Neural cell (in vitro differentiated cells): ENCODE data around the gene PRKG1. TPM values are rescaled to one million over a fixed set of nuclear protein-coding genes. Genes with fewer than 3 reads are reported as not detected.

Experiments
- H2AFZ ChIP-seq: fragments of 200-600, 300-800 bp; sonication (generic), shearing (Covaris generic); 2 replicates; pipeline ENCODE4 v1.6.0; 2014; ENCODE audit warnings: low read depth, mild to moderate bottlenecking, antibody characterized with exemption, low read length, moderate library complexity
- H3F3A ChIP-seq: fragments of 200-600 bp; shearing (Covaris generic); 2 replicates; pipeline ENCODE4 v1.6.1; 2016; ENCODE audit warnings: mild to moderate bottlenecking, moderate library complexity, mixed read lengths, antibody characterized with exemption, low read length; ENCODE audit not compliant: insufficient read depth, poor library complexity, severe bottlenecking
- H3K27ac ChIP-seq: fragments of 200-600, 300-800 bp; sonication (generic), shearing (Covaris generic); 2 replicates; pipeline ENCODE4 v1.5.1; 2014; ENCODE audit warnings: mild to moderate bottlenecking, low read length, moderate library complexity
- H3K27me3 ChIP-seq: fragments of 300-800, 200-600 bp; sonication (generic), shearing (Covaris generic); 2 replicates; pipeline ENCODE4 v1.6.0; 2014; ENCODE audit warnings: mild to moderate bottlenecking, low read depth, low read length, moderate library complexity; ENCODE audit not compliant: insufficient read depth
- H3K36me3 ChIP-seq: fragments of 300-800, 200-600 bp; sonication (generic), shearing (Covaris generic); 2 replicates; pipeline ENCODE4 v1.5.1; 2014; ENCODE audit warnings: mild to moderate bottlenecking, antibody characterized with exemption, low read length, moderate library complexity; ENCODE audit not compliant: insufficient read depth
- H3K4me2 ChIP-seq: fragments of 300-800, 200-600 bp; sonication (generic), shearing (Covaris generic); 2 replicates; pipeline ENCODE4 v1.6.0; 2014; ENCODE audit warnings: mild to moderate bottlenecking, low read length
- H3K4me3 ChIP-seq: fragments of 300-800, 200-600 bp; sonication (generic), shearing (Covaris generic); 2 replicates; pipeline ENCODE4 v1.5.1; 2014; ENCODE audit warnings: mild to moderate bottlenecking, low read length, moderate library complexity
- H3K79me2 ChIP-seq: fragments of 200-600 bp; shearing (Covaris generic); replicated peaks from 2 replicates; pipeline ENCODE4 v1.6.0; 2014; ENCODE audit warnings: mild to moderate bottlenecking, low read length, moderate library complexity; ENCODE audit not compliant: insufficient read depth
- H3K9ac ChIP-seq: fragments of 300-800, 200-600 bp; sonication (generic), shearing (Covaris generic); 2 replicates; pipeline ENCODE4 v1.6.1; 2016; ENCODE audit warnings: mild to moderate bottlenecking, low read length, mixed read lengths
- H3K9me2 ChIP-seq: fragments of 200-600 bp; shearing (Covaris generic); 2 replicates; pipeline ENCODE4 v1.6.1; 2016; ENCODE audit warnings: mild to moderate bottlenecking, low read length, mixed read lengths; ENCODE audit not compliant: insufficient read depth
- H3K9me3 ChIP-seq: fragments of 200-600, 300-800 bp; sonication (generic), shearing (Covaris generic); 2 replicates; pipeline ENCODE4 v1.6.1; 2016; ENCODE audit warnings: mild to moderate bottlenecking, mixed run types, low read length, moderate library complexity, mixed read lengths
- H4K20me1 ChIP-seq: fragments of 200-600 bp; shearing (Covaris generic); 2 replicates; pipeline ENCODE4 v1.6.1; 2016; ENCODE audit warnings: mild to moderate bottlenecking, mixed run types; ENCODE audit not compliant: insufficient read depth
- CTCF ChIP-seq: fragments of 450-650 bp; IDR thresholded peaks from 2 replicates; pipeline ENCODE4 v1.5.1; 2014; ENCODE audit warnings: antibody characterized with exemption, mild to moderate bottlenecking, moderate library complexity; ENCODE audit not compliant: poor library complexity, severe bottlenecking
- EP300 ChIP-seq: fragments of 450-650 bp; conservative IDR thresholded peaks from 2 replicates; pipeline ENCODE4 v1.6.1; 2014; ENCODE audit warnings: antibody characterized with exemption, mild to moderate bottlenecking, moderate library complexity; ENCODE audit not compliant: poor library complexity, severe bottlenecking
- MXI1 ChIP-seq: fragments of 450-650 bp; conservative IDR thresholded peaks from 2 replicates; pipeline ENCODE4 v1.6.1; 2014; ENCODE audit warnings: antibody characterized with exemption, mild to moderate bottlenecking; ENCODE audit not compliant: poor library complexity, severe bottlenecking
- POLR2AphosphoS5 ChIP-seq: IDR thresholded peaks from 2 replicates; pipeline ENCODE4 v1.6.1; 2012
- RAD21 ChIP-seq: fragments of 450-650 bp; conservative IDR thresholded peaks from 2 replicates; pipeline ENCODE4 v1.6.1; 2014; ENCODE audit warnings: antibody characterized with exemption, mild to moderate bottlenecking, moderate library complexity
- REST ChIP-seq: IDR thresholded peaks from 2 replicates; pipeline ENCODE4 v1.6.1; 2012; ENCODE audit warnings: borderline replicate concordance
- SMC3 ChIP-seq: fragments of 450-650 bp; conservative IDR thresholded peaks from 2 replicates; pipeline ENCODE4 v1.6.1; 2014; ENCODE audit warnings: antibody characterized with exemption, mild to moderate bottlenecking, moderate library complexity; ENCODE audit not compliant: poor library complexity
- TAF1 ChIP-seq: IDR thresholded peaks from 2 replicates; pipeline ENCODE4 v1.6.1; 2012; ENCODE audit warnings: low read depth
- polyA plus RNA-seq: library from polyadenylated mRNA; depleted of rRNA; stranded (reverse); fragments of >200 nt; gene quantifications from 2 replicates; pipeline ENCODE4 v1.2.3, GENCODE V29; 2014

The PRKG1 gene
- polyA plus RNA-seq, 1 donor from 2014 or later = 2.2 TPM

- Histone ChIP-seq H3K36me3 (no peaks in the 10 kb centered on the region), H3K9me3 (no peaks in the 10 kb centered on the region), H4K20me1 (no peaks in the 10 kb centered on the region), H3K4me3 (no peak overlapping the region), H3K9me2 (no peaks in the 10 kb centered on the region), H3K27me3 (no peaks in the 10 kb centered on the region), H3F3A (no peaks in the 10 kb centered on the region), H3K9ac (no peak overlapping the region), H3K27ac (no peak overlapping the region), H2AFZ (no peak overlapping the region), H3K79me2 (no peaks in the 10 kb centered on the region), H3K4me2 (no peak overlapping the region)
- TF ChIP-seq MXI1 = no peak
Observed at GRCh38 chr10:52092390-52092789, 1018.1 kb downstream of the PRKG1 start.

GRCh38 chr10:52098130-52098529 is 1023.8 kb downstream of the PRKG1 start:
- no peaks in the 10 kb centered on the region for H3K79me2 ChIP-seq

GRCh38 chr10:52099026-52099600 is 1024.8 kb downstream of the PRKG1 start:
- Histone ChIP-seq H3K4me3 (no peak overlapping the region), H3K27ac (no peak overlapping the region), H3K36me3 (no peaks in the 10 kb centered on the region), H2AFZ (no peak overlapping the region), H3F3A (no peaks in the 10 kb centered on the region), H3K27me3 (no peaks in the 10 kb centered on the region), H3K4me2 (no peak overlapping the region), H3K79me2 (no peaks in the 10 kb centered on the region), H4K20me1 (no peaks in the 10 kb centered on the region), H3K9me2 (no peaks in the 10 kb centered on the region), H3K9ac (no peak overlapping the region), H3K9me3 (no peaks in the 10 kb centered on the region)
- TF ChIP-seq POLR2AphosphoS5 = no peak
- TF ChIP-seq EP300 = no peak
- no peak for TF ChIP-seq REST
- no peak for TF ChIP-seq MXI1
- no peak for TF ChIP-seq CTCF
- no peak for TF ChIP-seq RAD21
- no peak for TF ChIP-seq SMC3
- TF ChIP-seq TAF1 = no peak

More at GRCh38 chr10:52098130-52098529, 1023.8 kb downstream of the PRKG1 start:
- Histone ChIP-seq H3K27ac (no peak overlapping the region), H3K9me3 (no peaks in the 10 kb centered on the region), H3K9me2 (no peaks in the 10 kb centered on the region), H2AFZ (no peak overlapping the region), H3K36me3 (no peaks in the 10 kb centered on the region), H3K27me3 (no peaks in the 10 kb centered on the region), H3K9ac (no peak overlapping the region), H3K4me2 (no peak overlapping the region), H4K20me1 (no peaks in the 10 kb centered on the region), H3F3A (no peaks in the 10 kb centered on the region), H3K4me3 (no peak overlapping the region)
- TF ChIP-seq MXI1 = no peak
- no peak for TF ChIP-seq SMC3
- TF ChIP-seq CTCF = no peak
- TF ChIP-seq TAF1 = no peak
- no peak for TF ChIP-seq EP300
